ENCODE measurements around the gene APOBR. TPM values are rescaled to one million over a fixed set of nuclear protein-coding genes. Genes with fewer than 3 reads are reported as not detected.
"Not testable (repeated sequence)": the region's sequence is repeated elsewhere in the genome, so short reads cannot be mapped to it uniquely, and the experiment has no call there.

The APOBR gene
- total and polyA plus RNA-seq, 12 donors: 0.15 to 2.3 (median 0.56) TPM

GRCh38 chr16:28499854-28500253 is 5.4 kb downstream of the APOBR start:
- Histone ChIP-seq H3K9me3 (no peaks in the 10 kb centered on the region), H3K36me3 (peaks cover 0 to 20% (median 0%) of the 10 kb centered on the region in 9 donors), H3K27me3 (peaks cover 0 to 23% (median 0%) of the 10 kb centered on the region in 7 donors), H3K27ac (no peak overlapping the region), H3K4me1 (peaks cover 0 to 22% (median 0%) of the 10 kb centered on the region in 9 donors), H3K4me3 (no peak overlapping the region)
- intact Hi-C loops (cut with DNase I): loop anchor here in 2 of 10 donors (5.0 to 10.0 kb wide), 3 partner anchors 37 to 55 kb away; partner anchors contain the start of genes SGF29 (in 2 of the 2) and NUPR1 (in 1 of the 2)
- ATAC-seq: no peak
- WGBS, 2 donors: 69 to 75% methylated on average over 9 to 10 of the region's 10 CpGs
- DNase-seq: no peak
- TF ChIP-seq CTCF (IDR thresholded peaks at IDR 0.05): no peak

DNA sequence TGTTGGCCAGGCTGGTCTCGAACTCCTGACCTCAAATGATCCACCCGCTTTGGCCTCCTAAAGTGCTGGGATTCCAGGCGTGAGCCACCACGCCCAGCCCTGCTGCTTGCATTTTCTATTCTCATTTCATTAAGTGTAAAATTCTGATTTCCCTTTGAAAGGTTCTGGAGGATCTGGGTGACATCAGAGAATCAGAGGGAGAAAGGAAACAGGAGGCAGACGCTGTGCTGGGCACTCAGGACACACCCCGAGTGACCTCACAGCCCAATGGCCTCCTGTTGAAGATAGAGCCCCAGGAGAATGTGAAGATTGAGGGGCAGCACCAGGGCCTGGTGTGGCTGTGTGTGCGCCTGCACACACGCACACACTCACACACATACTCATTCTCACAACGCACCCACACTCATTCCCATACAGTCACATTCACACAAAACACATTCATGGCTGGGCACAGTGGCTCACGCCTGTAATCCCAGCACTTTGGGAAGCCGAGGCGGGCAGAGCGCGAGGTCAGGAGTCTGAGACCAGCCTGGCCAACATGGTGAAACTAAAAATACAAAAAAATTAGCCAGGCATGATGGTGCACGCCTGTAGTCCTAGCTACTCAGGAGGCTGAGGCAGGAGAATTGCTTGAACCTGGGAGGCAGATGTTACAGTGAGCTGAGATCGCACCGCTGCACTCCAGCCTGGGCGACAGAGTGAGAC is 6.2 kb downstream of the APOBR start:
- Histone ChIP-seq H3K4me1 (peaks cover 0 to 23% (median 0%) of the 10 kb centered on the region in 9 donors), H3K36me3 (peaks cover 0 to 20% (median 0%) of the 10 kb centered on the region in 9 donors), H3K27me3 (peaks cover 0 to 24% (median 0%) of the 10 kb centered on the region in 7 donors)
- intact Hi-C loops (cut with DNase I); ATAC-seq; H3K27ac ChIP-seq; DNase-seq; H3K9me3 ChIP-seq; H3K4me3 ChIP-seq: not testable (repeated sequence)
- 77 to 83% methylated on average over 18 of the region's 18 CpGs for WGBS, 2 donors

- H3K27ac ChIP-seq: no peak overlapping the region
- DNase-seq: no peak
- H3K27me3 ChIP-seq: peaks cover 0 to 30% (median 0%) of the 10 kb centered on the region in 7 donors
- WGBS, 2 donors: 84 to 86% methylated on average over 19 of the region's 19 CpGs
- TF ChIP-seq CTCF (IDR thresholded peaks at IDR 0.05): no peak
- H3K36me3 ChIP-seq: peaks cover 0 to 20% (median 0%) of the 10 kb centered on the region in 9 donors
- ATAC-seq: peak in 1 of 8 donors; percentile 8
- H3K9me3 ChIP-seq: no peaks in the 10 kb centered on the region
- intact Hi-C loops (cut with DNase I): no loop called here
- peaks cover 0 to 21% (median 0%) of the 10 kb centered on the region in 9 donors for H3K4me1 ChIP-seq
- H3K4me3 ChIP-seq: no peak overlapping the region
Observed at GRCh38 chr16:28501258-28502232, 7.1 kb downstream of the APOBR start.

GRCh38 chr16:28502290-28502689 is 7.8 kb downstream of the APOBR start:
- Histone ChIP-seq H3K36me3 (peaks cover 0 to 20% (median 0%) of the 10 kb centered on the region in 9 donors), H3K4me1 (peaks cover 0 to 18% (median 0%) of the 10 kb centered on the region in 9 donors), H3K9me3 (no peaks in the 10 kb centered on the region), H3K27ac (no peak overlapping the region), H3K27me3 (peaks cover 0 to 28% (median 0%) of the 10 kb centered on the region in 7 donors), H3K4me3 (no peak overlapping the region)
- ATAC-seq: no peak
- DNase-seq: no peak
- intact Hi-C loops (cut with DNase I): no loop called here
- WGBS, 2 donors: 64 to 82% methylated on average over 2 of the region's 2 CpGs
- no peak for TF ChIP-seq CTCF (IDR thresholded peaks at IDR 0.05)
